CD4-positive, alpha-beta memory T cell (primary cell): ENCODE measurements around the gene PDE4D. TPM values are rescaled to one million over a fixed set of nuclear protein-coding genes. Genes with fewer than 3 reads are reported as not detected.

Experiments
- CTCF ChIA-PET: fragments of 350-600 bp; sonication (Branson Sonifier 250); formaldehyde crosslinking; loops from one replicate; lab custom pipeline; 2021; ENCODE audit warnings: inconsistent platforms; ENCODE audit not compliant: partially characterized antibody; lab: Charles Lee
- POLR2A ChIA-PET: fragments of 350-600 bp; sonication (Branson Sonifier 250); formaldehyde crosslinking; loops from one replicate; lab custom pipeline; 2021; ENCODE audit not compliant: partially characterized antibody; lab: Charles Lee
- DNase-seq, 5 donors: peaks; one replicate each; pipeline versions ENCODE4 v3.0.0 to v3.0.0-alpha.2; 2020 to 2022; ENCODE audit warnings: mixed read lengths in 1 of 5
- H3K27ac ChIP-seq: one replicate; pipeline ENCODE4 v1.7.0; 2013; ENCODE audit warnings: low read depth, low read length
- H3K27me3 ChIP-seq: 2 replicates; pipeline ENCODE4 v1.7.0; 2013; ENCODE audit warnings: mild to moderate bottlenecking, low read length, moderate library complexity; ENCODE audit not compliant: insufficient read depth
- H3K36me3 ChIP-seq: 2 replicates; pipeline ENCODE4 v1.7.0; 2013; ENCODE audit warnings: mild to moderate bottlenecking, low read length, moderate library complexity; ENCODE audit not compliant: insufficient read depth
- H3K4me1 ChIP-seq: 2 replicates; pipeline ENCODE4 v1.7.0; 2013; ENCODE audit warnings: mild to moderate bottlenecking, low read length, moderate library complexity; ENCODE audit not compliant: insufficient read depth
- H3K4me3 ChIP-seq, 2 donors: one replicate each; pipeline ENCODE4 v1.7.0; 2013; ENCODE audit warnings: low read length in 2 of 2, mild to moderate bottlenecking in 1 of 2
- H3K9me3 ChIP-seq, 2 donors: one replicate each; pipeline ENCODE4 v1.7.0; 2013; ENCODE audit warnings: low read length in 2 of 2, control low read depth in 1 of 2; ENCODE audit not compliant: control insufficient read depth in 1 of 2
- H3K27ac Mint-ChIP-seq, 7 donors: one replicate each; pipeline ENCODE4 v1.8.0; 2020 to 2021; ENCODE audit warnings: mixed read lengths in 7 of 7, mild to moderate bottlenecking in 6 of 7, inconsistent platforms in 3 of 7, moderate library complexity in 3 of 7
- H3K27me3 Mint-ChIP-seq, 2 donors: one replicate each; pipeline ENCODE4 v1.8.0; 2020 to 2021; ENCODE audit warnings: mixed read lengths in 2 of 2
- H3K36me3 Mint-ChIP-seq, 2 donors: one replicate each; pipeline ENCODE4 v1.8.0; 2020 to 2021; ENCODE audit warnings: mixed read lengths in 2 of 2, inconsistent platforms in 1 of 2, mild to moderate bottlenecking in 1 of 2
- H3K4me1 Mint-ChIP-seq, 4 donors: one replicate each; pipeline ENCODE4 v1.8.0; 2020 to 2021; ENCODE audit warnings: mixed read lengths in 4 of 4, mild to moderate bottlenecking in 1 of 4
- H3K4me3 Mint-ChIP-seq, 8 donors: one replicate each; pipeline ENCODE4 v1.8.0; 2020 to 2021; ENCODE audit warnings: mixed read lengths in 8 of 8, mild to moderate bottlenecking in 7 of 8, moderate library complexity in 6 of 8, inconsistent platforms in 3 of 8
- H3K9me3 Mint-ChIP-seq, 8 donors: one replicate each; pipeline ENCODE4 v1.8.0; 2020 to 2021; ENCODE audit warnings: mixed read lengths in 8 of 8, mild to moderate bottlenecking in 5 of 8, inconsistent platforms in 3 of 8, moderate library complexity in 1 of 8
- intact Hi-C: fragments of 100-400 bp; cut with micrococcal nuclease; formaldehyde crosslinking; loops from one replicate; pipeline ENCODE4 v1.15.1; 2023
- polyA plus RNA-seq, 2 donors: library from polyadenylated mRNA; unstranded; fragments of 300-500 nt; fragmentation: Illumina TruSeq; gene quantifications; one replicate each; pipeline ENCODE4 v1.2.3, GENCODE V29; 2021
- total RNA-seq, 2 experiments: library from RNA; stranded (reverse); gene quantifications; one replicate each; pipeline ENCODE4 v1.2.3, GENCODE V29; 2021

Gene PDE4D
- total and polyA plus RNA-seq, 4 experiments from 2014 or later: 12.3 to 49.7 (median 30.3) TPM

DNA sequence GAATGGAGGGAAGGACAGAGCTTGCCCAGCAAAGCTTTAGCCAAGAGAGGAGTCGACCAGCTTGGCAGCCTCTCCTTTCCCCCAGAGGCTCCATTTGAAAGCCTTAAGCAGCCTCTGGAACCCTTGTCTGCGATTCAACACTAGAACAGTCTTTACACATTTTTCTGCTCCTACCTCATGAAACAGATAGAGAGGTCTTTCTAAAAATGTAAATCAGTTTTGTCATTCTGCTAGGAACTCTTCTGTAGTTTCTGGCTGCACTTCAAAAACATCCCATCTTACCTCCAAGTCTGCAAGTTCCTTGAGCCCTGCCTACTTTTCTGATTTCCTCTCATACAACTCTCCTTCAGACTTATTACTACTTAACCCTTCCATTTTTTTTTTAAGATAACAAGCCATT lies 70.1 kb downstream of the PDE4D start:
- H3K9me3 Mint-ChIP-seq: no peaks in the 10 kb centered on the region
- intact Hi-C loops: no loop called here
- H3K4me1 Mint-ChIP-seq: no peaks in the 10 kb centered on the region
- Histone ChIP-seq H3K4me1 (no peaks in the 10 kb centered on the region), H3K4me3 (no peak overlapping the region), H3K27me3 (no peaks in the 10 kb centered on the region), H3K9me3 (no peaks in the 10 kb centered on the region), H3K27ac (no peak overlapping the region), H3K36me3 (no peaks in the 10 kb centered on the region)
- no peaks in the 10 kb centered on the region for H3K36me3 Mint-ChIP-seq
- DNase-seq: no peak
- H3K27me3 Mint-ChIP-seq: peaks cover 4 to 16% of the 10 kb centered on the region in 2 donors
- H3K4me3 Mint-ChIP-seq: no peak overlapping the region
- ChIA-PET POLR2A (no interaction called here), CTCF (interaction anchor here (2.4 kb wide), 1 partner anchor 13 kb away, joined by 15 read pairs; no protein-coding TSS in a partner anchor)
- H3K27ac Mint-ChIP-seq: no peak overlapping the region

DNA sequence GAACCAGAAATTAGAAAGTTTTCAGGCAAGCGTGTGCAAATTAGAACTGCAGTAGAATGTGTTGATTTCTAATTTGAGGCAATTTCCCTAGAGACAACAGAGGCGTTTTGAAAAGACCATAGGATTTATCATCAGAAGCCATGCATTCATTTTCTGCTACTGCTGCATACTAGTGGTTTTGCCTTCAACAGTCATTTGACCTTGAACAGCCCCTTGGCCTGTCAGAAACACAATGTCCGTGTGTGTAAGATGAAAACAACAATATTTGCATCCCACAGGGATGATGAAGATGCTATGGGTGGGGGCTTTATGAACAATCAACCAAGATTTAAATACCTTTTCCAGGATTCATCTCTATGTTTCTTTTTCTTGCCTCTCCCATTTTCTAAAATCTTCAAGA lies 73.7 kb downstream of the PDE4D start:
- H3K4me3 Mint-ChIP-seq: no peak overlapping the region
- no peaks in the 10 kb centered on the region for H3K9me3 Mint-ChIP-seq
- H3K27ac Mint-ChIP-seq: no peak overlapping the region
- H3K4me3 ChIP-seq: no peak overlapping the region
- peaks cover 2 to 16% of the 10 kb centered on the region in 2 donors for H3K27me3 Mint-ChIP-seq
- ChIA-PET CTCF (interaction anchor here (2.1 kb wide), 1 partner anchor 9 kb away, joined by 14 read pairs; no protein-coding TSS in a partner anchor), POLR2A (no interaction called here)
- H3K27me3 ChIP-seq: no peaks in the 10 kb centered on the region
- no peak for DNase-seq
- intact Hi-C loops: no loop called here
- H3K9me3 ChIP-seq: no peaks in the 10 kb centered on the region
- no peaks in the 10 kb centered on the region for H3K36me3 ChIP-seq
- no peak overlapping the region for H3K27ac ChIP-seq
- H3K4me1 Mint-ChIP-seq: no peaks in the 10 kb centered on the region
- no peaks in the 10 kb centered on the region for H3K4me1 ChIP-seq
- H3K36me3 Mint-ChIP-seq: no peaks in the 10 kb centered on the region

DNA sequence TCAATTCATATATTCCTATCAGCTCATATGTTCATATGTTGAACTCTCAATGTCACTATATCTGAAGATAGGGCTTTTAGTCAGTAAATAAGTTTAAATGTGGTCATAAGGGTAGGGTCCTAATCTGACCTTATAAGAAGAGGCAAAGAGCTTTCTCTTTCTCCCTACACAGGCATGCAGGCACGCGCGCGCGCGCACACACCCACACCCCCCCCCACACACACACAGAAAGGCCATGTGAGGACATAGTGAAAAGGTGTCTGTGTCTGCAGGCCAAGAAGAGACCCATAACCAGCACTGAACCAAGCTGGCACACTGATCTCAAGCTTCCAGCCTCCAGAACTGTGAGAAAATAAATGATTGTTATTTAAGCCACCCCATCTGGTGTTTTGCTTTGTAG lies 76.0 kb downstream of the PDE4D start:
- Mint-ChIP-seq H3K4me3 (no peak overlapping the region), H3K36me3 (no peaks in the 10 kb centered on the region), H3K27ac (no peak overlapping the region), H3K9me3 (no peaks in the 10 kb centered on the region), H3K27me3 (peaks cover 0 to 17% of the 10 kb centered on the region in 2 donors), H3K4me1 (no peaks in the 10 kb centered on the region)
- H3K9me3 ChIP-seq: no peaks in the 10 kb centered on the region
- no peaks in the 10 kb centered on the region for H3K27me3 ChIP-seq
- intact Hi-C loops: no loop called here
- H3K36me3 ChIP-seq: no peaks in the 10 kb centered on the region
- no peaks in the 10 kb centered on the region for H3K4me1 ChIP-seq
- no peak overlapping the region for H3K4me3 ChIP-seq
- DNase-seq: no peak
- no peak overlapping the region for H3K27ac ChIP-seq
- ChIA-PET CTCF (interaction anchor here (0.7 to 1.9 kb wide), 3 partner anchors 8 to 851 kb away, joined by 3 to 6 read pairs (median 5); no protein-coding TSS in a partner anchor), POLR2A (no interaction called here)

DNA sequence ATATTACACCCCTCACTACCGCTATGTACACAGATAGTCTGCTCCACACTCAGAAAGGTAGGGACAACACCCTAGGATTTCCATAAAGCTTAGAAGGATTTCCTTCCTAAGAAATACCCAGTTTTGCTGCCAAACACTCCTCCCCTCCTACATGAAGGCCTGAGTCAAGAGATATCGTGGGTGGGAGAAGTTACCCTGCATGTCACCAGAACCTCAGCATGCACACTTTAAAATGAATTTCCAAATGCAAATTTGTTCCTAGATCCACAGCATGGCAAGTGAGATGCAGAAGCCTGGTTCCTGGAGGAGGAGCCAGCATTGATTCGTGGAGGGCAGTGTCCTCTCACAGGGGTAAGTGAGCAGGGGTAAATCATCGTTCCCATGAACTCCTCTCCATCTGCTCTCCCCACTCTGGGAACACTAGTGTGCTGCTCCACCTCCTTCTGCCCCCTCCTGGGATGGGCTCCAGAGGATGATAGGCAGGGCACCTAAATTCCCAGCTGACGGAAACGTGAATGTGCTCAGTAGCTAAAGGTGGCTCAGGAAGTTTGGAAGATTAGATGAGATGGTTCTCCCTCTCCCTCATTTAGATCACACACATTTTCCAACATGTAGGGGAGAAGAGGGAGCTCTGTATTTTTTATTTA lies 76.7 kb downstream of the PDE4D start:
- peaks cover 1 to 19% of the 10 kb centered on the region in 2 donors for H3K27me3 Mint-ChIP-seq
- no peak overlapping the region for H3K27ac Mint-ChIP-seq
- Histone ChIP-seq H3K36me3 (no peaks in the 10 kb centered on the region), H3K4me1 (no peaks in the 10 kb centered on the region), H3K9me3 (no peaks in the 10 kb centered on the region), H3K4me3 (no peak overlapping the region), H3K27me3 (no peaks in the 10 kb centered on the region), H3K27ac (no peak overlapping the region)
- POLR2A ChIA-PET: no interaction called here
- CTCF ChIA-PET: interaction anchor here (0.7 to 1.4 kb wide), 2 partner anchors 10 to 851 kb away, joined by 3 to 5 read pairs; no protein-coding TSS in a partner anchor
- H3K4me1 Mint-ChIP-seq: no peaks in the 10 kb centered on the region
- no peaks in the 10 kb centered on the region for H3K36me3 Mint-ChIP-seq
- no peak overlapping the region for H3K4me3 Mint-ChIP-seq
- no peaks in the 10 kb centered on the region for H3K9me3 Mint-ChIP-seq
- intact Hi-C loops: no loop called here
- DNase-seq: no peak

DNA sequence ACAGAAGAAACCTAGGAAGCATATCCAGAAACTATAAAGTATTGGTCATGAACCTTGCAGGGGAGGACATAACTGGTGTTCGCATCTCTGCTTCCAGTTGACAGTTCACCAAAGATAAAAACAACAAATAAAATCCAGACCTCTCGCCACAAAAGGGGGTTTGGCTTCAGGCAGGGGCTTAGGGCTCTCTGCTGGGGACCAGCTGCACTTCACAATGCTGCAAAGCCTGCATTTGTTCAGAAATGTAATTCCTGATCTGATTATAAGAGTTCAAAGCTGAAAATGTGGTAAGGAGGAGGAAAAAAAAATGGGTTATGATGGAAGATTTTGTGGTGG lies 79.0 kb downstream of the PDE4D start:
- H3K36me3 Mint-ChIP-seq: no peaks in the 10 kb centered on the region
- H3K9me3 Mint-ChIP-seq: no peaks in the 10 kb centered on the region
- Histone ChIP-seq H3K4me3 (no peak overlapping the region), H3K4me1 (no peaks in the 10 kb centered on the region), H3K27ac (no peak overlapping the region), H3K36me3 (no peaks in the 10 kb centered on the region), H3K9me3 (no peaks in the 10 kb centered on the region), H3K27me3 (peaks cover 6% of the 10 kb centered on the region)
- peaks cover 2 to 4% (median 3%) of the 10 kb centered on the region in 4 donors for H3K4me1 Mint-ChIP-seq
- no peak overlapping the region for H3K4me3 Mint-ChIP-seq
- intact Hi-C loops: no loop called here
- no peak for DNase-seq
- H3K27me3 Mint-ChIP-seq: peaks cover 3 to 23% of the 10 kb centered on the region in 2 donors
- no peak overlapping the region for H3K27ac Mint-ChIP-seq
- CTCF ChIA-PET: interaction anchor here (1.3 to 1.8 kb wide), 3 partner anchors 10 to 14 kb away, joined by 3 to 5 read pairs (median 4); no protein-coding TSS in a partner anchor
- POLR2A ChIA-PET: no interaction called here

DNA sequence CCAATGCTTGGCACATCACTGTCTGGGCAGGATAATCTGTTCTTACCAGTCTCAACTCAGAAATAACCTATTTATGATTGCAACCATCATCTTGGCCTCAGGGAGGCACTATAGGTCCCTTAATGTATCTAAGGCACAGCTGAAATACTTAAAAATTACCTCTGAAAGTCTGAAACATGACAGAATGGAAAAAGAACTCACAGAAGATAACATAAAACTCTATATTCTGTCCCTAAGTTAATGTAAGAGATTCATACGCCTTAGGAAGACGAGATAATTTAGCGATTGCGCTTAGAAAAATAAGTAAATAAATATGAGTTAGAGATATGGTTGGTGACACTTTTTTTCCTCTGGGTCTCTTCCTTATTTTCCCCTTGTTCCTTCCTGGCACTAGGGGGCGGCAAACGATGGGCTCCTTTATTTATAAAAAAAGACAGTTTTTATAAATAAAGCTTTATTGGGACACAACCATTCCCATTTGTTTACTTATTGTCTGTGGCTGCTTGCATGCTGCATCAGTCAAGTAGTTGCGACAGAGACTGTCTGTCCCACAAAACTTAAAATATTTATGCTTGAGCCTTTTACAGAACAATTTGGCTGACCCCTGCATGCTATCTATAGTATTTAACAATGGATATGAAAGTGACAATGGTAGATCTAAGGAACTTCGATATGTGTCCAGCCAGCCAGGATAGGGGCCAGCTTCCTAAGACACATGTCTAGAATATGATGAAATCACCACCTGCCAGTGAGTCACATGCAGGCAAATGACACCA lies 79.6 kb downstream of the PDE4D start:
- H3K27ac ChIP-seq: no peak overlapping the region
- intact Hi-C loops: no loop called here
- H3K4me3 ChIP-seq: no peak overlapping the region
- H3K9me3 ChIP-seq: no peaks in the 10 kb centered on the region
- no peaks in the 10 kb centered on the region for H3K36me3 ChIP-seq
- ChIA-PET CTCF (interaction anchor here (1.3 to 1.8 kb wide), 3 partner anchors 9 to 13 kb away, joined by 3 to 5 read pairs (median 4); no protein-coding TSS in a partner anchor), POLR2A (no interaction called here)
- no peak for DNase-seq
- no peaks in the 10 kb centered on the region for H3K36me3 Mint-ChIP-seq
- H3K27ac Mint-ChIP-seq: no peak overlapping the region
- H3K4me1 ChIP-seq: no peaks in the 10 kb centered on the region
- H3K27me3 ChIP-seq: peaks cover 6% of the 10 kb centered on the region
- H3K9me3 Mint-ChIP-seq: no peaks in the 10 kb centered on the region
- H3K27me3 Mint-ChIP-seq: peaks cover 4 to 23% of the 10 kb centered on the region in 2 donors
- H3K4me1 Mint-ChIP-seq: peaks cover 2 to 4% (median 3%) of the 10 kb centered on the region in 4 donors
- H3K4me3 Mint-ChIP-seq: no peak overlapping the region

DNA sequence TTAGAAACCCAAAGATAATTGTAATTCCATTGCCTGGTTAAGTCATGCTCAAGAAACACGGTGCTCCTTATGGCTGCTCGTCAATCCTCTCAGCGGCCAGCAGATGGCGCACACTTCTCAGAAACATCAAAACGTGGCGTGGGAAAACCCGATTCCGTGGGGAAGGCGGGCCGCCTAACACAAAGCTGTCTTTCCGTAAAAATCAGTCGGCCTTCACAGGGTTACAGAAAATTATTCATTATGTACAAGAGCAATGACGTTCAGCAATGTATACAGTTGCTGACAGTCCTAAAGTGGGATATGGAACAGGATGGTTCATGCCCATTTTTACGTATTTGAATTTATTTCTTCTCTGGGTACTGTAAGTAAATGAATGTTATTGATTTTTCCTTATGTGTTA lies 83.5 kb downstream of the PDE4D start:
- H3K27me3 ChIP-seq: peaks cover 6% of the 10 kb centered on the region
- ChIA-PET POLR2A (no interaction called here), CTCF (interaction anchor here (0.8 to 4.3 kb wide), 18 partner anchors 9 to 961 kb away, joined by 3 to 26 read pairs (median 7); no protein-coding TSS in a partner anchor)
- H3K27me3 Mint-ChIP-seq: peaks cover 6 to 18% of the 10 kb centered on the region in 2 donors
- no peaks in the 10 kb centered on the region for H3K9me3 ChIP-seq
- no peaks in the 10 kb centered on the region for H3K36me3 Mint-ChIP-seq
- DNase-seq: peak; percentile 32 to 44 (median 40)
- H3K36me3 ChIP-seq: no peaks in the 10 kb centered on the region
- H3K27ac Mint-ChIP-seq: no peak overlapping the region
- intact Hi-C loops: no loop called here
- no peak overlapping the region for H3K4me3 ChIP-seq
- no peak overlapping the region for H3K27ac ChIP-seq
- no peaks in the 10 kb centered on the region for H3K4me1 ChIP-seq
- peaks cover 0 to 1% (median 0%) of the 10 kb centered on the region in 8 donors for H3K9me3 Mint-ChIP-seq
- H3K4me3 Mint-ChIP-seq: peak overlapping the region in 3 of 8 donors; percentile 14 to 78 (median 32)
- peaks cover 2 to 4% (median 3%) of the 10 kb centered on the region in 4 donors for H3K4me1 Mint-ChIP-seq
